KG1 (cell line): ENCODE data around the gene PRODH.
"Not testable (repeated sequence)": the region's sequence is repeated elsewhere in the genome, so short reads cannot be mapped to it uniquely, and the experiment has no call there.

Source experiments
- DNase-seq: peaks from one replicate; lab custom pipeline; 2025; lab: John Stamatoyannopoulos, UW

PRODH gene

DNA sequence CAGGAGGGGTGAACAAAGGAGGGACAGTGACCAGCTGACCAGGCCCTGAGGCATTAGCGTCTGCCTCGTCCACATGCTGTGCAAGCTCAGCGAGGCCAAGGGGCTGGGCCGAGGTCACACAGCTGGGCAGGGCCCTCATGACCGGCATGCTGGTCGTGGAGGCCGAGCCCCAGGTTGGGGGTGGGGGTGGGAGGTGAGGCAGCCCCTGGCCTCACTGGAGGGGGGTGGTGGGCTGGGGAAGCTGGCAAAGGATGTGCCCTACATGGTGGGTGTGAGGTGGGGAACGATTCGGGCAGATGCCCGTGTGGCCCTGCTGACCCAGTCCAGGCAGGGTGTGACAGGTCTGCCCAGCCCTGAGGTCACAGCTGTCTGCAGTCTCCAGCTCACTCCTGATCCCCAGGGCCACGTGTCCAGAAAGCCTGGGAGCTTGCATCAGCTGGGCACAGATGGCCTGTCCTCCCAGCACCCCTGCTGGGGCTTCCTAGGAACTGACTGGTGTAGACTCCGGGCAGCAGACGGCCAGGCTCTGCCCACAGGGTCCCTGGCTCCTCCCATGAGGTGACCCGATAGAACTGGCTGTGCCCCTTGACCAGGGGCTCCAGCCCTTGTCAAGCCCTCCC is 31.4 kb upstream of the PRODH start:
- not testable (repeated sequence) for DNase-seq

DNA sequence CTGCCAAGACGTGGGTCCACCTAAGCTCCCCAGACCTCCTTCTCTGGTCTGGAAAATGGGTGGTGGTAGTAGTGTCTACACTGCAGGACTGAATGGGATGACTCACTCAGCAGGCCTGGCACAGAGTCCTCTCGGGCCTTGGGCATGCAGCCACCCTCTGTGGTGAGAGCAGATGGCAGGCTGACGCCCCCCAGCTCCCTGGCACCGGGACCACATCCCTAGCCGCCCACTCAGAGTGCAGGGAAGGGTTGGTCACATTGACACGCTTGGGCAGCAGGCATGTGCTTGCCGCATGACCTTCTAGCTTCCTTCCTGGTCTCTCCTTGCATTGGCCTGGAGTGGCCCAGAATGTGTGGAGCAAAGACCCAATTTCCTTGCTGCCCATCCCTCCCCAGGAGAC is 30.7 kb upstream of the PRODH start:
- no peak for DNase-seq

DNA sequence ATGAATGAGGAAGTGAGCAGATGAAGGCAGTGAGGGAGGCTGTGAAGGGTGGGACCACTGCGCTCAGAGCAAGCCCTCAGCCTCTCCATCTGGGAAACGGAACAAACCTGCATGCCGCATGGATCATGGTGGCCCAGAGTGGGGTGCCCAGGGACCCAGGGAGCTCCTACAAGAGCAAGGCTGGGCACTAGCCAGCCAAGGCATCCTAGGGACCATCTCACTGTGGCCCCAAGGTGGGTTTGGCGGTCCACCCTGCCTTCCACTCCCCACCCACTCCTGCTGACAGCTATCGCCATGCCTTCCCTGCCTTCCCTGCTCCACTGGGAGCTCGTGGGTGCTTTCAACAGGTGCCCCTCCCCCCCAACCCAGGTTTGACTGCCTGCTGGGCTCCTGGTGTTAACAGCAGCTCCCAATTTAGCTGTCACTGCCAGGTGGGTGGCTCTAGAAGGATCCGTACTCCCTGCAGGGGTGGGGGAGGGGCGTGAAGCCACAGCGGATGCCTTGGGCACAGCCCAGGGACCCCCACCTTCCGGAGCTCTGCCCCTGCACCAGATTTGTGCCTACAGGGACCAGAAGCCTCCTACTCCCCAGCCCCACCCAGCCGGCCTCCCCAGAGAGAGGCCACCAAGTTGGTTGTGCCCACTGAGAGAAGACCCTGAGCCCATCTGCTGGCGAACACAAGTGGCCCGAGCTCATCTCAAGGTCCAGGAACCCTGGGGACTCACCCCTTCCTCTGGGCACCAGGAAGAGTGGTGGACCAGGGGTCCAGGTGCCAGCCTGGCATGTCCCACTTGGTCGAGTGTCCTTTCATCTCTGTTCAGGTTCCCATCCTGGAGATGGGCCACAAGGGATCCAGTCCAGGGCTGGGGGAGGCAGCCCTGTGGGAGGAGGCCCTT is 29.7 kb upstream of the PRODH start:
- no peak for DNase-seq

DNA sequence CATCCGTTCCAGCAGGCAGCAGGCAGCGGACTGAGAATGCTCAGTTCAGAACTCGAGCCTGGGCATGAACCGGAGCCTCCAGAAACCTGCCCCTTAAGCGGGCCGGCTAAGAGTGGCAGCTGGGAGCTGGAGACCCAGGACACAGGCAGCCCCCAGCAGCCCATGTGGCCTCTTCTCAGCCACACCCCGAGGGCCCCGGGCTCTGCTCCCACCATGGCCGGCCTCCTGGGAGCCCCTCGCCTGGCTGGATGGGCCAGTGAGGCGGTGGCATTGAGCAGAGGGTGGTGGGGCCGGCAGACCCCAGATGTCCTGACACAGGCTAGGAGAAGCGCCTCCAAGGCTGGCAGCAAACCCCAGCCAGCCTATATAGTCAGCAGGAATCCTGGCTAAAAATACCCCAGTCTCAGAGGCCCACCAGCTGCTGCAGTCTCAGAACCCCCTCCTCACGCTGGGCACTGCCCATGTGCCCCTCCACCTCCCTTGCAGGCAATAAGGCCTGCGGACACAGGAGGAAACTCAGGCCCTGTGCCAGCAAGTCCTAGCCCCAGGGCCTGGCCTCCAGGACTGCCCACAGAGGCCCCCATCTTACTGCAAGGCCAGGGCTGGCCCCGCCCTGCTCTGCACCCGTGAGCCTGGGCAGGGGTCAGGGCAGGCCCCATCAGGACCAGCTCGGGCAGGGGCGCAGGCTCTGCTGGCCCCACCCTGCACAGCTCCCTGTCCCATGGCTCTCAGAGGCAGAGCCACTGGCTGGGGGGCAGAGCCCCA is 28.6 kb upstream of the PRODH start:
- DNase-seq = not testable (repeated sequence)

DNA sequence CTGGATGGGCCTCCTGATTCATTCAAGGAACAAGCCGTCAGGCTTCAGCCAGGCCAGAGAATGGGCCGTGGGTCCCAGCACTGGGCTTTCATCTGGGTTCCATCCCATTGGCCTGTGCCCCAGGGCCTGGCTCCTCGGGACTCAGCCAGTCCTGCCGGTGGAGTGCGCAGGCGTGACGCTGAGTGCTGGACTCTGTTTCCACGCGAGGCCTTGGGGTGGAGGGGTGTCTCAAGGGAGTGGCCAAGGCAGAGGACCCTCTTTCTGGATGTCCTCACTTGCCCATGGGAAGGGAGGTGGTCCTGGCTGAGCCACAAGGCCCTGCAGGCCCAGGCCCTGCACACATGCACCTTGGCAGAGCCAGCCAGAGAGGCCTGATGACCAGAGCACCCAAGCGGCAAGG is 28.0 kb upstream of the PRODH start:
- not testable (repeated sequence) for DNase-seq

DNA sequence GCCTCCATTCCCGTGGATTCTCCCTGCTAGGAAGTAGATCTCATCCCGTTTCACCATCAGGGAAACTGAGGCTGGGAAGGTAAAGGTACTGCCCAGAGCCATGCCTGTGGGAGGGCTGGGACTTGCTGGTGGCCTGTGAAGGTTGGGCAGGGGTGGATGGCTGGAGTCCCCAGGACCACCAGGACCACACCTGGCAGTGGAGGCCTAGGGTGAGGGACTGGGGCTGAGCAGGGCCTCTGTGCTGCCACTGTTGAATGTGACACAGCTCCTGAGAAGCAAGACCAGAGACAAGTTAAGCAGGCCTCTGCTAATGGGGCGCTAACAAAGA is 26.2 kb upstream of the PRODH start:
- DNase-seq = no peak

DNA sequence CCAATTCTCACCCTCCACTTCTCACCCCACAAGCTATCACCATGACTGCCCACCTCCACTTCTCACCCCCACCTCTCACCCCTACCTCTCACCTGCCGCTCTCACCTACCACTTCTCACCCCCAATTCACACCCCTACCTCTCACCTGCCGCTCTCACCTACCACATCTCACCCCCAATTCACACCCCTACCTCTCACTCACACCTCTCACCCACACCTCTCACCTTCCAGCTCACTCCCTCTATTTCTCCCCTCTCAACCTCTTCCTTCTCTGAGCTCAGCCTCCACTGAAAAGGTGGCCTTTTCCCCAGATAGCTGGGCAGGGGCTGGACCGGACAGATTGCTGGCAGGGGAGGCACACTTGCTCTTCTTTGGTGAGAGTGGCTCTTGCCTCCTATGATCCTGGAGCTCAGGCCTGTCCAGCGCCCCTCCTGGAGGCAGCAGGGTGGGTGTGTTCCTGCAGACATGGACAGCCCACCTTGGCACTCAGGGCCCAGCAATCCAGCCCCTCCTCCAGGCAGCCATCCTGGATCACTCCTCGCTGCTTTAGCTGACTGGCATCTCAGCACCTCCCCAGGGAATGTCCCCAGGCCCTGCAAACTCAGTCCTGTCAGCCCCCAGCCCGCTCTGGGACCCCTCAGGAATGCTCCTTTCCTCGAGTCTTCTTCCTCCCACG is 25.7 kb upstream of the PRODH start:
- DNase-seq = not testable (repeated sequence)

DNA sequence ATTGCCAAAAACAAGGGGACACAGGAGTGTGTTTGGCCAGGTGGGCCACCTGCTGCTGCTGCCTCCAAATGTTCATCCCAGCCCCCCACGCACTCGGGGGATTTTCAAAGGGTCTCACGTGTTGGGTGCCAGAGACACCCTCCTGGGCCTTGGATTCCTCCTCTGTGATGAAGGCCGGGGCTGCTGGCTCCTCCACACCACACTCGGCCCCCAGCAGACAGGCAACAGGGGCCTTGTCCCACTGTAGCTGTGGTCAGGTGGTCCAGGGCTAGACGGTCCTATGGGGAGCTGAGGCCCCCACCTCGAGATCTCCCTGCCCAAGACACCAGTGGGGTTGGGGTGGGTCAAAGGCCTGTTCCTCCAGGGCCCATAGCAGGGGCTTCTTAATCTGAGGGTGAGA is 25.1 kb upstream of the PRODH start:
- not testable (repeated sequence) for DNase-seq

DNA sequence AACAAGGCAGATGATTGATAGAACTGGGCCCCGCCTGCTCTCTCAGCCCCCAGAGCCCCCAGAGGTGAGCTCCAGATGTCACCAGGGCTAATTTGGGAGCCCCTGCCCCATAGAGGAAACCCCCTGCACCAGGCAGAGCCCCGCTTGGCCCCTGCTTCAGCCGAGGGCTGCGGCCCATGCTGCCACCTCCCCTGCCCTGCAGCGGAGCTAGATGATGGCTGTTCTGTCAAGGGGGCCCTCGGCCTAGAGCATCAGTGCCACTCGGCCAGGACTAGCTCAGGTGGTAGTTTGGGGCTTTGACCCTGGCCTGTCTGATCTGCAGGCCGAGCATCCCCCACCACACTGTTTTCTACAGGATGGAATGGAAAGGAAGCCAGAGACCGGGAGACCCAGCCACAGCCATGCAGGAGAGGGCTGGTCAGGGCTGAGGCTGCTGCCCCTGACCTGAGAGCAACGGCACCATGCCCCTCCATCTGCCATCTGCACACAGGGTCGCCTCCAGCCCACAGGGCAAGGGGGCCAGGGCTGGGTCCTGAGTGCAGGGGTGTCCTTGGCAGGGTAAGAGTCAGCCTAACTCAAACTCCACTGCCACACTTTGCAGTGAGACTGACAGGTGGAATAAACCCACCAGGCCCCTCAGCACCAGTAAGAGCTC is 24.2 kb upstream of the PRODH start:
- not testable (repeated sequence) for DNase-seq

DNA sequence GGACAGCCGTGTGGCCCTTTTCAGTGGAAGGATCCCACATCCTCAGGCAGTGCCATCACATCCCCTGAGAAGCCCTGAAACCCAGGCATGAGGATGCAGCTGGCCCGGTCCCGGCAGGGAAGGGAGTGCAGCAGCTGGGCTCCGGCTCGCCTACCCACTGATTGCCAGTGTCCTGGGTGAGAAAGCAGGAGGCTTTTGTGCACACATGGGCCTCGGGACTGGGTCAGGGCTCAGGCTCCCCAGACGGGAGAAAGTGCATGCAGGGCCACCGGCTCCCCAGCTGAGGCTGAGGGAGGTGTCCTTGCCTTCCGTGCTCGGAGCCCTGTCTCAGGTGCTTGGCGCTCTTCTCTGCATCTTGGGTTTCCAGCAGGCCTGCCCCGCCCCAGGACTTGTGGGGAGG is 23.6 kb upstream of the PRODH start:
- DNase-seq = not testable (repeated sequence)

DNA sequence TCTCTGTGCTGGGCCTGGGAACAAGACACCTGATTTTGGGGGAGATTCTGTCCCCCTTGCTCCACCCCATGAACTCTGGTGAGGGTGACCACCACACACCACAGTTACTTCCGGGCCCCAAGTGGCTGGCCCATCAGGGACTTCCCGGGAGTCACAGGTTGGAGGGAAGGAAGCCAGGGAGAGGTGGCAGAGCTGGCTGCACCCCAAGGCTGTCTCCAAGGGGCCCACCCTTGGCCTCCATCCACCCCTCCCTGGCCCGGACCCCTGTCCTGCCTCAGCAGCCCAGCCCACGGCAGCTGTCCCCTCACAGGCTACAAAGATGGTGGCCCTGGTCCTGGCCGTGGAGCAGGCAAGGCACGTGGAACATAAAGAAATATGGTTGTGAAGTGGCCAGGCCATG is 23.2 kb upstream of the PRODH start:
- not testable (repeated sequence) for DNase-seq

DNA sequence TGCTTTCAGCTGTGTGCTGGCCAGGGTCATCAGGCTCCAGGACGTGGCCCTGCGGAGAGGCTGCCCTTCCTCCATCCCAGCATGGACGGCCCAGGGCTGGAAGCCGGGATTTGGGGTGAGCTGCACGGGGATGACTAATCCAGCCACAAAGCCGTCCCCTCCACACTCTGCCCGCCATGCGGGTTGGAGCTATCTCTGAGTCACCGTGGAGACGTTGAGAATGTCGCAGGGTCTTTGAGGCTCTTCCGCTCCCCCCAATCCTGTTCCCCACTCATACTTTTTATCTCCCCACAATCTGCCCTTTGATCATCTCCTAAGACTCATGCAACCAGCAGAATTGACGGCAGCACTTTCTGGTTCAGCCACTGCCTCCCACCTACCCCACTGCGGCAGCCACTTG is 22.6 kb upstream of the PRODH start:
- DNase-seq = not testable (repeated sequence)

DNA sequence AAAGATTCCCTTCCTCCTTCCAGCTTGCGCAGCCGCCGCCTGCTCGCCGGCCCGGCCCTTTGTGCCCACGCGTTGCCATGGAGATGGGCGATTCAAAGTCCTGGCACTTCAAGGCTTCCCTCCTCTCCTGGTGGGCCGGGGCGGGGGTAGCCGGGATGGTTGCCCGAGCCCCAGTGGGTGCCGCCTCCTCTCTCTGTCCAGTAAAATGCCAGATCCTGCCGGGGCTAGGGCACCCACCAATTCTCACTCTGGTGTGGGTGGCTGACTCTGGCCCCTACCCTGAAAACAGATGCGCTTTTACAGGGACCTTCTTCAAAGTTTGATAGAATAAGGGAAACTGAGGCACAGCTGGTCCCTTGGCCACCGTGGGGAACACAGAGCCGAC is 22.2 kb upstream of the PRODH start:
- DNase-seq = not testable (repeated sequence)

DNA sequence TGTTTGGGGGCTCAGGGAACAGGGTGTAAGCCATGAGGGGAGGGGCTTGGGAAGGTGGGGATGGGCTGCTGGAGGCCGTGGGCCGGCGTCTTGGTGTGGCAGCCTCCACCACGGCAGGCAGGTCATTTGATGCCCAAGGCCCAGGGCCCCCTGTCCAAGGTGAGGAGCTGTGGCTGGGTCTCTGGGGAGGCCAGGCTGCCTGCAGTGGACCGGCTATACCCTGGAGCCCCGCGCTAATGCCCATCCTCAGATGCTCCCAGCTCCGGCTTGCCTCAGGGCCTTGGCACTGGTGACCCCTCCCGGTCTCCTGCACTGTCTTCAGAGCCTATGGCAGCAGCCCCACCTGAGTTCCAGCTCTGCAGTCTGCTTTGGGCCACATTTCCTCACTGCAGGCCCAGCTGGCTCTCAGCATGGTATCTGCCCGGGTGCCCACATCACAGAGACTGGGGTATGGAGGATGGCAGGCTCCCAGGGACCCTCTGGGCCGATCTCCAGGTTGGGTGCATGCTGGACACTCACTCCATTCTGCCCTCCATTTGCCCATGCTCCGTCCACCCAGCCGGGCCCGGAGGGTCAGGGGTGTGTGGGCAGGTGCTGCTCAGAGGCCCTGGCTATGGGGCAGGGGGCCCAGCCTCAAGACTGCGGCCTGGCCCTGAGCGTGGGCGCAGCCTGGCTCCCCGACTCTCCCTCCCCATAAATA is 21.7 kb upstream of the PRODH start:
- DNase-seq = not testable (repeated sequence)

DNA sequence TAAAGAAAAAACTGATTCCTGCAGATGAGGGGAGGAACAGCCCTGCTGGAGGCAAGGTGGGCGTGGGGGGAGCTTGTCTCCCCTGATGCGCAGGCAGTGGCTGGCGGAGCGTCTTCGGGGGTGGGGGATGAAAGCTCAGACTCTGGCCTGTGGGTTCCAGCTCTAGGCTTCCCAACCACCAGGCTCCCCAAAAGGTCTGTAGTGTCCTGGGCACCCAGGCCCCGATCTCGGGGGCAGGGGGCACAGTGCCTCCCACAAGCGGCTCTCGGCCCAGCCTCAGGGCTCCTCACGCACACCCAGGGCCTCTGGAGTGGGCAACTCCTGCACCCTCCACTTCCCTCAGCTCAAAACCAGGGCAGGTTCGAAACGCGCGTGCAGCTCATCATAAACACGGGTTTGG is 20.9 kb upstream of the PRODH start:
- not testable (repeated sequence) for DNase-seq

DNA sequence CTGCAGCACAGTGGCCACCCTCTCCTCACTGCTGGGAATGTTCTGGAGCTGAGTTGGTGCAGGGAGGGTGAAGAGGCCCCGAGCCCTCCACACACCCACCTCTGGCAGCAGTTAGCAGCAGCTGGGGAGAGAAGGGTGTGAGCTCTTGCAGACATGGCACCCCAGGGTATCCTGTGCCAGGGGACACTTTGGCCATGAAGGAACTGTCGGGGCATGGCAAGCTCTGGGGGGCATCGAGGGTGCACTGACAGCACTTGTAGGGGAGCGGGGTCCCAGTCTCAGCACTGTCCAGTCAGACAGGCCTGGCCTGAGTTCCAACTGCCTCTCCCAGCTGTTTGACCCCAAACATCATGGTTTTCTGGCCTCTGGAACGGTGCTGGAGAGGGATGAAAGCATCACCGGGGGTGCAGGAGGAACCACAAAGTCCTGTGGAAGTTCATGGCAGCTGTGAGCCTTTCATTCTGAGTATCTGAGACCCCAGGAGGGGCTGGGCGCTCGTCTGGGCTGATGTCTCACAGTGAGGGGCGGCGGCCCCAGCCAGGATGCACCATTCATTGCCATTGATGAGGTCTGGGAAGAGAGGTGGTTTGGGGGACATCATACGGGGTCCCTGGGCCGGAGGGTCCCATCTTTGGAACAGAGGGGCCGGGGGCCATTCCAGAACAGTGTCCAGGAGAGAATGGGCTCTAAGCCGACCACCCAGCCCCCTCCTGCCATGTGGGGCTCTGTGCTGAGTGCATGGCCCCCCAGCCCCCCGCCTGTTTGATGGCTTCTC is 20.2 kb upstream of the PRODH start:
- not testable (repeated sequence) for DNase-seq

DNA sequence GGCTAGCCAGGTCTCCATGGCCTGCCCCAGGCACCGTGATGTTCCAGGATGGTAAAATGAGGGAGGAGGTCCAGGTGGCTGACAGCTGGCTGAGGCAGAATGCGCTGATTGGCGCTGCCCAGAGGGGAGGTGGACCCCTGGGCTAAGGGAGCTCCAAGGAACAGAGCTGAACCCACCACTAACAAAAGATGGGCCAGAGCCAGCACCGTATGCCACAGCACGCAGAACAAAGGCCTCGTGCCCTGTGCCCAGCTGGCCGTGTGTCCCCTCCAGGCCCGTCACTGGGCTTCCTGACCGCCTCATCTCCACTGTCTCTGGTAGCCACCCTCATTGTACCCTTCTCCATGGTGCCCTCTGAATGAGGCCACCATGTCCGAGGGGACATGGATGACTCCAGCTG is 19.6 kb upstream of the PRODH start:
- no peak for DNase-seq

DNA sequence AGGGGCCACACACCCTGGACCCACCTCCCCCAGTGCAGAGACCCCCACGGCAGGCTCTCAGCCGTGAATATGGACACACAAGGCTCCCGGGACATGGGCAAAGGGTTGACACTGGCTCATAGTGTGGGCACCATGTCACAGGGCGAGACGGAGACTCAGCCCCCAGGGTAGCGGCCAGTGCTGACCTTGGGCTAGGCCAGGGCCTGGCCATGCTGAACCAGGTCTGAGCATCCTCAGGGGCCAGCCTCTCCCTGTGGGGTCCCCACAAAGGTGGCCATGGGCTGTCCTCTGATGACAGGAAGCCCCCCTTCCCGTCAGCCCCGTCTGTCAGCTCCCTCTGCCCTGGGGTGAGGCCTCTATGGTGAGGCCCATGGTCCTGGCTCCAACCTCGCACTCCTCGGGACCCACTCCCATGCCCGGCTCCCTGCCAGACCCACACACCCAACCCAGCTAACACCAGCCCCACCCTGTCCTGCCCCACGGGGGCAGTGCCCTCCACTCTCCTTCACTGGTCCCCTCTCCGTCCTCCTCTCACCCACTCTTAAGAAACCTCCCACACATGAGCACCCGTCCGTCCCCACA is 19.0 kb upstream of the PRODH start:
- DNase-seq = no peak

DNA sequence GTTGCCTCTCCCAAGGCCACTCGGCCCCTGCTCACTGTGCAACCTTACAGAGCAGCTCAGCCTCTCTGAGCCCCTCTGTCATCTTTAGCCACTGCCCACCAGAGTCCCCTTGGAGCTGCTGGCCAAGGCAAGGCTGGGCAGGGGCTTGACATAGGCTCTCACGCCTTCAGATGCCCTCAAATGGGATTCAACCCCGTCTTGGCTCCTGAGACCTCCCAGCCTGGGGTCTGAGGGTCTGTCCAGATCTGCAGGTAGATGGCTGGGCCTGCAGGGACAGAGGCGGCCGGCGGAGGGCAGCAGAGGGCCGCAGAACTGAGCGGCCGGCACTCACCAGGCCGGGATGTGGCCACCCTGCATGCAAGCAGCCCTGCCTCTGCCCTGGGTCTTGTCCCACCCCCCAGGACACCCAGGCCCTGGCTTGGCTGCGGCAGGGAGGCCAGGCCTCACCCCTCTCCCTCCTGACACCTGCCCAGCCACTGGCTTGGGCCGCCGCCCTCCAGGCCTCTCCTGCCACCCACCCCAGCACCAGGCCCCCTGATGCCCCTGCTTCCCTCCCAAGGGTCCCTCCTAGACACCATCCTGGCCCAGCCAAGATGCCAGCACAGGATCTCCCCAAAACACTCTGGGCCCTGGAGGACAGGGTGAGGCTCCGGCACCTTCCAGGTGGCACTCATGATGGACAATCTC is 18.4 kb upstream of the PRODH start:
- not testable (repeated sequence) for DNase-seq
